Stimulated activated CD4-positive, alpha-beta T cell treated with anti-CD3 and anti-CD28 coated beads, Interleukin-12 subunit alpha, Interleukin-12 subunit beta, amount 100 ng/mL, for 48 hours (primary cell): ENCODE measurements around the gene PLCG2.
"Not testable (repeated sequence)": the region's sequence is repeated elsewhere in the genome, so short reads cannot be mapped to it uniquely, and the experiment has no call there.

ENCODE experiments used
- DNase-seq, 3 donors: peaks; one replicate each; pipeline ENCODE4 v3.0.0-alpha.2; 2020; ENCODE audit warnings: low read depth in 2 of 3, low spot score in 1 of 3

PLCG2 gene

DNA sequence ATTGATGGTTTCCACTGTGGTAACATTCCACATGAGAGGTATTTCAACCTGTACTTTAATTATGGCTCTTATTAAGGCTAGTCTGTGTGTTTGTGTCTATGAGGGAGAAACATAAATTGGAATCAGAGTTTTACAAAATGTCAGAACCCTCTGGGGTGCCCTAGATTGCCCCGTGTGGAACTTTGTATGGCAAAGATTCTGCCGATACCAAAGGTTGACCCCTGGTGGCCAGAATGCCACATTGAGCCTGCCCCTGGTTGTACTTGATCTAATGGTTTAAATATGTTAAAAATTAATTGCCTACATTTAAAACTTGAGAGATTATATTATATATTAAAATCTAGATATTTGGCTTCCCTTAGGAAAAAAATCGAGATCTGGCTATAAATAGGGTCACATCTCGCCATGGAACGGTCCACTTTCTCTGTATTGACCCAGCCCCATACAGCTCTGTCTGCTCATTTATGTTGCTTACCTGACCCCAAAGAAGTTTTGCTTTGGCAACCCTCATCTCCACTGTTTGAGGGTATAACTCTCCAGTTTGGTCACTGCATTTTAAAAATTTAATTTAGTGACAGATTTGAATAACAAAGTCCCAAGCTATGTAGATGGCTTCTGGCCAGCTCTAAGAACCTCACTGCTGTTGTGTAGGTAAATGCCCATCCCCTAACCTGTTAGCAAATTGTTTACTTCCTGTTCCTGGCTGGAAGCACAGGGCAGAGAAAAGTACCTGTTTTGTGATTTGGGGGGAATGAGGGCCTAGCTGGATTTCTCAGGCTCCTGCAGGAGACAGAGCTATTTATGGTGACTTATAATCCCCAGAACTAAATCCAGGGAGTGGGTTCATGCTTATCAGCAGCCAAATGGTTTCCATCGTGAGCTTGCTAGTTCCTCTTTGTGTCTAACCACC lies 95.0 kb downstream of the PLCG2 start:
- DNase-seq: peak; percentile 21 to 42 (median 32)

DNA sequence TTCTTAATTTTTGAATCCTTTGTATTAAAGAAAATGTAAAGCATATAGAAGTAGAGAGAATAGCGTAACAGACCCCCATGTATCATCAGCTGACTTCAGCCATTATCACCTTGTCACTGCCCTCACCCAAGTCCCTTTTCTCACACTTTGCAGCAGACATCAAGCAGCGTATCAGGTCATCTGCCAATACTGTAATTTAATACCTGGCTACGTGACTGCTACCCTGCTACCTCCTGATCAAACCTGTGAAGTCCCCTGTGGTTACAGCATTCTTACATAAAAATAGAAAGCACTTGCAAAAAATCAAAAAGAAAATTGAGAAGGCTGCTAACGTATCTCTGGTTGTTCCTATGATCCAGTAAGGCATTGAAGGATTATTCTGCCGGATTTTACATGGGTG lies 96.4 kb downstream of the PLCG2 start:
- DNase-seq: no peak

DNA sequence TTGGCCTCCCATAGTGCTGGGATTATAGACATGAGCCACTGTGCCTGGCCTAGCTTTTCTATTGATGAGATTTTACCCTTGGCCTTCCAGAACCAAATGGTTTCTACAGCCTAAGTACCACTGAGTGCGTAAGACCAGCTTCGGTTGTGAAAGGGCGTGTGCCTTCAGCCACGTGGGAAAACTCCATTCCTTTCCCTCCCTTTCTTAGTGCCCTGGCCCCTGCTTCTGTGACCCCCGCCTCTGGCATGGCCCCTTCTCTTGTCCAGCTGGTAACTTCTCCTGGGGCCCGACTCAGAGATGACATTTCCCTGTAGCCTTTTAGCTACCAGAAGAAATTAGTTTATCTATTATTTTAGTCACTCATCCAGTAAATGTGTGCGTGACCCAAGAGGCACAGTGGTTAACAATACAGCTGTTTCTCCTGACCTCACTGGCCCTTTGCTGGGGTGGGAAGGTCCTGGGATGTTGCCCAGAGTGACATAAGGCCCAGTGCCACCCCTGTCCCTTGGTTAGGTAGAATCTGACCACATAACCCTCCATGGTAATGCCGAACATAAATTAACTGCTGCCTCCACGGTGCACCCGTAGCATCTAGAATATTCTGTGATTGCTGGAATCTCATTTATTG lies 97.3 kb downstream of the PLCG2 start:
- no peak for DNase-seq

DNA sequence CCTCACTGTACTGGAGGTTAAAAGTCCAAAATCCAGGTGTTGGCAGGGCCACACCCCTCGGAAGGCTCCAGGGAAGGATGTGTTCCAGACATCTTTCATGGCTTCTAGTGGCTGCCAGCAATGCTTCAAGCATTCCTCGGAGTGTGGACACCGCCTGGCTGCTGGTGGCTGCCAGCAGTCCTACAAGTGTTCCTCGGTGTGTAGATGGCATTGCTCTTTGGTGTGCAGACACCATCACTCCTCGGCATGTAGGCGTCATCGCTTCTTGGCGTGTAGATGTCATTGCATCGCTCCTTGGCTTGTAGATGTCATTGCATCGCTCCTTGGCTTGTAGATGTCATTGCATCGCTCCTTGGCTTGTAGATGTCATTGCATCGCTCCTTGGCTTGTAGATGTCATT lies 98.4 kb downstream of the PLCG2 start:
- DNase-seq: not testable (repeated sequence)

DNA sequence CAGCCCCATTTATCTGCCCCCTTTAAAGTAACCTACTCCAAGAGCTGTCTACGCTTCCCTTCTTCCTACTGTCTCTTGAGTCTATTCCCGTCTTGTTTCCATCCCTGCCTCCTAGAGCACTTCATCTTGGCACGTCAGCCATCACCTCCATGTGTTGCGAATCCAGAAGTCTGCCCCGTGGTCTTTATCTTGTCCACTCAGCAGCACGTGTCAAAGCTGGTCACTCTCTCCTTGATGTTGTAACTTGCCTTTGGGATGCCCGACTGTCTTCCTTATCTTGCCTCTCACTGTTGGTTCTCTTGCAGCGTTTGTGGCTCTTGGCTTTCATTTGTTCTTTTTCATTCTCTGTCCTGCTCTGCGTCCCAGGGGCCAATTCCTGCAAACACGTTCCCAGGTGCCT lies 99.4 kb downstream of the PLCG2 start:
- DNase-seq: no peak

DNA sequence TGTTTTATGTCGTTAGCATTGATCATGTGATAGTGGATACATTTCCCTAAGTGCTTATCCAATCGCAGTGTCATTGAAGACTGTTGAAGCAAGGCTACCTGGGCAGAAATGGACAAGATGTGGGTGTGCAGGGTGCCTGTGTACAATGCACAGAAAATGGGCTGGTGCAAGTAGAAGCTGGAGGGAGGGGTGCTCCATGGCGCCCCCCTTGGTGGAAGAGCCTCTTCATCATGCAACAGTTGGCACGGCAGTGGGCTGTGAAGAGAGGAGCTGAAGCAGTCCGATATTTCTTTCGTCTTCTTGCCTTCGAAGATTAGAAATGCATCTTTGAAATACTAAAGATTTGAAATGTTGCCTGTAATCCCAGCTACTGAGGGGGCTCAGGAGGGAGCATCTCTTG lies 100.5 kb downstream of the PLCG2 start:
- no peak for DNase-seq

DNA sequence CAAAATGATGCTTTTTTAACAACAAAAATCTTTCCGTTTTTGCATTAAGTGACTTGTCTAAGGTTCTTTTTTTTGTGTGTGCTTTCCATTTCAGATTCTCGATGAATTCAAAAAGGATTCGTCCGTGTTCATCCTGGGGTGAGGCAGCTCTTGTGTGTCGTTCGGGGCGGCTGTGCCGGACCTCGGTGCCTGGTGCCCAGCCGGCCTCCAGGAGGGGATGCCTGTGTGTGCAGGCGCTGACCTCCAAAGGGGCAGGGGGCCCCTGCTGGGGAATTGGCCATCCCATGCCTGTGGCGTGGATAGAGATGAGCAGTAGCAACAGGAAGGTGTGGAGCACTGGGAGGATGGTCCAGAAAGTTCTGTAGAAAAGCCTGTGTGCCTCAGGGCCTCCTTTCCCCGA lies 101.7 kb downstream of the PLCG2 start:
- DNase-seq: no peak

DNA sequence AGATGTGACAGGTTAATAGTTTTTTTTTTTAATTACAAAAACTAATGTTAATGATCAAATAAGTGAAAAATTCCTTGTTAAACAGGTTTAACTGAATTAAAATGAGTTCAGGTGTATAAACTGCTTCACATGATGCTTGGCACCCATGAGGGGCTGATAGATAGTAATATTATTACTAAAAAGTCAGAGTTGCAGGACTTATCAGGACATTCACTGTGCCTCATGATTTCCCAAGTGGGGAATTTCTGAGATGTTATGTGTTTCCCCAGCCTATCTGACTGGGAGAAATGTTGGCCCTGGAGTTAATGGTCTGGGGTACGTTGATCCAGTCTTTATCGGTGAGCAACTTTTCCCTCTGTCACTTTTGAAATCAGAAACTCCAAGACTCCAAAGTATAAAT lies 102.1 kb downstream of the PLCG2 start:
- no peak for DNase-seq

DNA sequence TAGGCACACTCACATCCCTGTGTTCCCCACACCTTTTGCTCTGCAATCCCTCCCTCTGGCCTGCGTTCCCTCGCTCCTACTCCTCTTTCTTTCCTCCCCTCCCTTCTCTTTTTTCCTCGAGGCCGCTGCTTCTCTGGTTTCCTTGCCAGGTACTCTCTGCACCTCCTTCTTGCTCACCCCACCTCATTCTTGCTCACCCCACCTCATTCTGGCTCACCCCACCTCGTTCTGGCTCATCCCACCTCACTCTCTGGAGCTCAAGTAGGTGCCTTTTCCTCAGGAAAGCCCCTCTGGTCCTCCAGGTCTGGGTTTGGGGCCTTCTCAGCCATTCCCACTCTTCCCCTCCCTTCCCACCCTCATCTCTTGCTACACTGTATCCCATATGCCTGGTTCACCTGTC lies 103.5 kb downstream of the PLCG2 start:
- no peak for DNase-seq

DNA sequence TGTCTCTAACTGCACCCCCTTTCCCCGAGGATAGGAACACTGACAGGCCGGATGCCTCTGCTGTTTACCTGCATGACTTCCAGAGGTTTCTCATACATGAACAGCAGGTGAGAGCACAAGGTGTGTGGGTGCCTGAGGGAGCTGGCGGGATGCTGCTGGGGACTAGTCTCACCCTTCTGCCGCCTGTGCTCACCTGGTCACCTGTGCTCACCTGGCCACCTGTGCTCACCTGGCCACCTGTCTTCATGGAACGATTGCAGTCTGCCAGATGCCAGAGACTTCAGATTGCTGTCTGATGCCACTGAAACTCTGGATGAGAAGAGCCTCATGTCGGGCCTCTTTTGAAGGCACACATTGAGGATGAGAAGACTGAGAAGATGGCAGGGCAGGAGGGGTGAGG lies 104.1 kb downstream of the PLCG2 start:
- no peak for DNase-seq

DNA sequence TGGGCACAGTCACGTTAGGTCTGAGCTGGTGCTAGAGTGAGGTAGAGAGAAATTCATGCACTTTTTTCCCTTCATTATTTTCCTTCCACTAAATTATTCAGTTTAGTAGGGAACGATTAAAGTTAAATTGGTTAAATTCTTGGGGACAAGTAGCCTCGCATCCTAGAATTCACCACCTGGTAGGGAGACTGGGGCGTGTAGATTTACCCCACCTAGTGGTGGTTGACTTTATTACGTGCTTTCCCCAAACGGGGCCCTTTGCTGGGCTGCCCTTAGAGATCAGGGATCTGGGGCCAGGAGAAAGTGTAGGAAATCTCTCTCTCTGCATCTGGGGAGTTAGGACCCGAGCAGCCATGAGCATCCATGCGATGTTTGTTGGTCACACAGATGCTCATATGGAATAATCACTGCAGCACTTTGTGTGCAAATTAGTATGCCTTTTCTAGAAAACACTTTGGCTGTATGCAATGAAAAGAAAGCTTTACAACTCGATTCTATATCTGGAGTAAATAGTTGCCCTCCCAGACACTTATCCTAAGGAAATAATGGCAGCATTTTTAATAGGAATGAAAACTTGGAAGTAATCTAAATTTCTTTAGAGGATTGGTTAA lies 107.0 kb downstream of the PLCG2 start:
- DNase-seq: peak in 1 of 3 donors; percentile 36

DNA sequence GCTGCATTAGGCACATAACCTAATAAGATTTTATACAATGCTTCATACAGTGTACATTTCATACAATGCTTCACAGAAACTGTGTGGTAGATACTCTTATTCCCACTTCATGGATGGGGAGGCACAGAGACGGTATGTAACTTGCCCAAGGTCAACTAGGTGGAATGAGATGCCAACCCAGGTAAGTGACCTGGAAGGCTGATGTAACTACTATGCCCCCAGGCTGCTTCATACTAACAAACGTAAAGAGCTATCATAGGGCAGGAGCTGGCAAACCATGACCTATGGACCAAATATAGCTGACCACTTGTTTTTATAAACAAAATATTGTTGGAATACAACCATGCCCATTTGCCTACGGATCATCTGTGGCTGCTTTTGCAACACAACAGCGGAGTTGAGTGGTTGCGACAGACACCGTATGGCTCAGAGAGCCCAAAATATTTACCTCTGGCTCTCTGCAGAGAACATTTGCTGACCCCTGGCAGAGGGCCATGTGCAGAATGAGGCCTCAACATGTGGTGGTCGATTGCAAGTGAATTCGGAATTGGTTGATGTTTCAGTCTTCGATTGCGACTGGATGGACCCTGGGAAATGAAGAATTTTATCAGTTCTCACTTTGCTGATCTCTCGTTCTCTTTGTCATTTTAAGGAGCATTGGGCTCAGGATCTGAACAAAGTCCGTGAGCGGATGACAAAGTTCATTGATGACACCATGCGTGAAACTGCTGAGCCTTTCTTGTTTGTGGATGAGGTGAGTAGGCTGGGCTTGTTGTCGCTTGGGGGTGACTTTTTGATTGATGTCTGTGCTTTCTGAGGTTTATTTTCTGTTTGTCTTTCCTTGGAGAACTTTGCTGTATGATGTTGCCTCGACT lies 109.7 kb downstream of the PLCG2 start:
- DNase-seq: no peak

DNA sequence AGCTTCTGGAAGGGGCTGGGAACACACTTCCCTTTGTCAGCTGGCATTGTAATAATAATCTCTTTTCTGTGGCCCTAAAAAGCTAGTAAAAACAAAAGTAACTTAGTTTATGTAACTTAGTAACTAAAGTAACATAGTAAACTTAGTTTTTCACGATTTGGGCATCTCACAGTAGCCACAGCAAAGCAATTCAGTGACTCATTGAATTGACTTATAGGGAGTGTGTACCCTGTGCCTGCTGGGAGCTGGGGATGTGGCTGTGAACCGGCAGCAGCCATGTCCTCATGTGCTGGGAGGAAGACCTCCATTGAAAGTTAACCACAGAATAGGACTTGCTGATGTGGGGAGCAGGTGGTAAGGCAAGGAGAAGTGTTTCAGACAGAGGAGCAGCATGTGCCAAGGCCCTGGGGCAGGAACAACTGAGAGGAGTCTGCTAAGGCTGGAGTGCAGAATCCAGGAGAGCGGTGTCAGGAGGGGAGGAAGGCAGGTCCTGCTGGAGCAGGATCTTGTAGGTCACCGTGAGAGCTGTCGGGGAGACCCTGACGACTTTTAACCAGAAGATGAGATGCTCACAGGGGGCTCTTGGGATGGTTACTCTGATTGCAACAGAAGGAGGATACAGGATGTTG lies 112.8 kb downstream of the PLCG2 start:
- DNase-seq: no peak

DNA sequence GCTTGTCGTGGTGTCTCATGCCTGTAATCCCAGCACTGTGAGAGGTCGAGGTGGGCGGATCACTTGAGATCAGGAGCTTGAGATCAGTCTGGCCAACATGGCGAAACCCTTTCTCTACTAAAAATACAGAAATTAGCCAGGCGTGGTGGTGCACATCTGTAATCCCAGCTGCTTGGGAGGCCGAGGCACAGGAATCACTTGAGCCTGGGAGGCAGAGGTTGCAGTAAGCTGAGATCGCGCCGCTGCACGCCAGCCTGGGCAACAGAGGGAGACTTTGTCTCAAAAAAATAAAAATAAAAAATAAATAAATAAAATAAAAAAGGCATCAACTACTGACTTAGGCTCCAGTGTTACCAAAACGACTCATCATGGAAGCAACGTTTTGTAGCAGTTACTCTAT lies 115.5 kb downstream of the PLCG2 start:
- DNase-seq: no peak

DNA sequence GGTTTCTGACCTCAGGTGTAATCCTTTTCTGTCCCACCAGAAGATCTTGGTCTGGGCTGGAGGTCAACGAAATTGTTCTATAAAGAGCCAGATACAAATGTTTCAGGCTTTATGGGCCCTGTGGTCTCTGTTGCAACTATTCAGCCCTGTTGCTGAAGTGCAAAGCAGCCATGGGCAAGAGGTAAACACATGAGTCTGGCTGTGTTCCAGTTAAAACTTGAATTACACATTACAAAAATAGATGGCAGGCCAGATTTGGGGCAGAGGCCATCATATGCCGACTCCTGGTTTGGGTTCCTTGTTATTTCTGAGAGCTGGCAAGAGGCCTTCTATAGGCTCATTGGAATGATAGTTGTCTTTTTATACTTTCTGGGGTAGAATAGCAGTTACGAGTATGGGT lies 117.8 kb downstream of the PLCG2 start:
- DNase-seq: no peak

DNA sequence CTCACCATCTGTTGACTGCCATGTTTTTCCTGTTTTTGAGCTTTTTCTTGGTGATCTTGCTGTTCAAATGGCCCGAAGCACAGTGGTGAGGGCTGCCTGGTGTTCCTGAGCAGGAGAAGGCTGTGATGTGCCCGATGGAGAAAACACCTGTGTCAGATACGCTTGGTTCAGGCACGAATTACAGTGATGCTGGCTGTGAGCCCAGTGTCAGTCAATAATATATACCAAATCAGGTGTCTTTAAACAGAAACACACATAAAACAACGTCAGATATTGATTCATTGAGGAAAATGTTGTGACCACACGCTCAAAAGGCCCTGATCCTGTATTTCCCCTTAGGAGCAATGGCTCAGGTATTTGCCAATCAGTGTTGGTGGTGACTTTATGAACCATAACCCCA lies 120.5 kb downstream of the PLCG2 start:
- no peak for DNase-seq

DNA sequence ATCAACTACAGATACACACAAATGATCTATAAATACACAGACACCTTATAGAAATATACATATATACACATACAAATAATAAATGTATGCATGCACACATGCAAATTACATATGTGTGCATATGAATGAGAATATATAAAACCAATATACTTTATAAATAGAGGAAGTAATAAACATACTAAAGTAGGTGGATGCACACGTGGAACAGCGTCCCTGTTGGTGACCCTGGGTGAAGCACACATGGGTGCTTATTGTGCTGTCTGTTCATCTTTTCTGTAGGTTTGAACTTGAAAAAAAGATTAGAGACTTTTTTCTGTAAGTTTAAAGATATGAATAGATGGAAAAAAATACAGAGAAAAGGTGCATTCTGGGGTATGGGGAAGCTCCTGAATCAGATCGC lies 120.9 kb downstream of the PLCG2 start:
- no peak for DNase-seq

DNA sequence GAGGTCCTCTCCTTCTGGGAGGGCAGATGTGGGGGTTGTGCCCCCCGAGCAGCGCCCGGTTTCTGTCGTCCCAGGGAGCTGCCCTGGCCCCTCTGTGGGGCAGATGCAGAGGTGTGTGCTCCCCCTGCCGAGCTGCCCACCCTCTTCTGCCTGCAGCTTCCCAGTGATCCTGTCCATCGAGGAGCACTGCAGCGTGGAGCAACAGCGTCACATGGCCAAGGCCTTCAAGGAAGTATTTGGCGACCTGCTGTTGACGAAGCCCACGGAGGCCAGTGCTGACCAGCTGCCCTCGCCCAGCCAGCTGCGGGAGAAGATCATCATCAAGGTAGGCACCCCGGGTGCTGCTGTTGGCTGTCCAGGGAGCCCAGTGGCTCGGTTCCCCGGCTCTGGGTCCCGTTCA lies 121.4 kb downstream of the PLCG2 start:
- DNase-seq: no peak

DNA sequence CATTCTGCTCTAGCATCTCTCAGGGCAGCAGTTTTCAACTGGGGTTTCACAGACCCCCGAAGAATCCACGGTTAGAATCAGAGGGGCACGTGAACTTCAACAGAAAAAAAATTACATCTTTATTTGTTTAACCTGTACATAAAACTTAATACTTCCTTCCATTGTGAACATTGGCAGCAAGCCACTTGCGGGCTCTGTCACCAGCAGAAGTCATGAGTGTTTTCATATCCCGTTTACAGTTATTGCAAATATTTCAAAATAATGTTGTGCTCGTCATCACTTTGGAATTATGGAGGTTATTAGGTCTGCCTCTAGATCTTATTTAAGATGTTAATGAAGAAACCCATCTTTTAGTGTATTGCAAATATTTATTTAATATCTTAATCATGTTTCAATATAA lies 122.4 kb downstream of the PLCG2 start:
- DNase-seq: no peak

DNA sequence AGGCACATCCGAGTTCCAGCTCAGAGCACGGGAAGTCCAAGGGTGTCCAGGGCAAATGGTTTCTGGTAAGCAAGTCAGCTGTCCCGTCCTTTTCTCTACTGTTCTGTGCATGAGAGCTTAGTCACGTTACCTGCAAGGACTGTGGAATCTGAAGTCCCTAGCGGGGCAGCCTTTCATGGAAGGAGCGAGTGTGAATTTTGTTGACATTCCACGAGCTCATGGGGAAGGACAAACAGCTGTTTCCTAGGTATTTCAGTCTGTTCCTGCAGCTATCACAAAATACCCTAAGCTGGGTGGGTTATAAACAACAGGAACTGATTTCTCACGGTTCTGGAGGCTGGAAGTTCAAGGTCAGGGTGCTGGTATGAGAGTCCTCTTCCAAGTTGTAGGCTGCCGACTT lies 122.9 kb downstream of the PLCG2 start:
- DNase-seq: no peak

DNA sequence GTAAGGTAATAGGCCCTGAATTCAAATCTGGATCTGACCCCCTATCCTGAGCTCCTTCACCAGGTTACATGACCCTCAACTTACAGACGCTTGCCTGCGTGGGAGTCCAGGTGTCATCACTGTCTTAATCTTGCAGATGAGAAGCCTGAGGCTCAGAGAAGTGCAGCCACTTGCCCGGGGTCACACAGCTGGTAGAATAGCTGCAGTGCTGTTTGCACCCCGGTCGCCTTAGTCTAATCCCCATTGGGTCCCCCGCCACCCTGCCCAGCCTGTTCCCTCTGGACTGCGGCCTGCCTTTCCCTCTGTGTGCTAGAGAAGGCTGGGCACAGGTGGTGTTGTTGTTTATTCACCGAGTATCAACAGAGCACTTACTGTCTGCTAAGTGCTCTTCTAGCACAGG lies 125.2 kb downstream of the PLCG2 start:
- DNase-seq: no peak
